ENCODE results near the gene OR7A17. TPM values are rescaled to one million over a fixed set of nuclear protein-coding genes. Genes with fewer than 3 reads are reported as not detected.

The OR7A17 gene
- total and polyA plus RNA-seq, 12 donors = not detected

- intact Hi-C loops (cut with DNase I) = loop anchor here in 1 of 2 donors (10.0 kb wide), 1 partner anchor 273 kb away; no protein-coding TSS in a partner anchor
- 48 to 55% (median 53%) methylated on average over 4 of the region's 4 CpGs for WGBS, 4 donors
- H3K4me1 ChIP-seq (replicated peaks in 1 of 2) = no peaks in the 10 kb centered on the region
- peak; percentile 50 to 83 (median 62) for TF ChIP-seq CTCF (IDR thresholded peaks at IDR 0.05)
- no peak for TF ChIP-seq POLR2A (IDR thresholded peaks at IDR 0.05)
- no peak for DNase-seq
- no peak overlapping the region for H3K27ac ChIP-seq
- no peak overlapping the region for H3K4me3 ChIP-seq
- no peaks in the 10 kb centered on the region for H3K36me3 ChIP-seq (replicated peaks in 1 of 2)
- no peaks in the 10 kb centered on the region for H3K9me3 ChIP-seq (replicated peaks in 1 of 3)
- H3K27me3 ChIP-seq = peaks cover 4% of the 10 kb centered on the region
Observed at GRCh38 chr19:14871619-14872230, 14.2 kb downstream of the OR7A17 start.

DNA sequence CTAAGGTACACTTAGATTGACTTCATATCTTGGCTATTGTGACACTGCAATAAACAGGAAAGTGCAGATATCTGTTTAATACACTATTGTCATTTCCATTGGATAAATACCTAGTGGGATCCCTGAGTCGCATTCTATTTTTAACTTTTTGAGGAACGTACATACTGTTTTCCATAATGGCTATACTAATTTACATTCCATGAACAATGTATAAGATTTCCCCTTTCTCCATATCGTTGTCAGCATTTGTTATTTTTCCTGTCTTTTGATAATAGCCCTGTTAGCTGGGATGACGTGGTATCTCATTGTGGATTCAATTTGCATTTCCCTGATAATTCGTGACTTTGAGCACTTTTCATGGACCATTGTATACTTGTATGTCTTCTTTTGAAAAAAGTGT lies 17.4 kb downstream of the OR7A17 start:
- no peak overlapping the region for H3K27ac ChIP-seq
- TF ChIP-seq POLR2A (IDR thresholded peaks at IDR 0.05) = no peak
- TF ChIP-seq CTCF (IDR thresholded peaks at IDR 0.05) = no peak
- no peak for DNase-seq
- intact Hi-C loops (cut with DNase I) = no loop called here
- H3K27me3 ChIP-seq = peaks cover 4% of the 10 kb centered on the region
- 76 to 82% (median 78%) methylated on average over 5 of the region's 5 CpGs for WGBS, 4 donors
- H3K4me1 ChIP-seq (replicated peaks in 1 of 2) = no peaks in the 10 kb centered on the region
- no peaks in the 10 kb centered on the region for H3K36me3 ChIP-seq (replicated peaks in 1 of 2)
- no peaks in the 10 kb centered on the region for H3K9me3 ChIP-seq (replicated peaks in 1 of 3)
- no peak overlapping the region for H3K4me3 ChIP-seq

DNA sequence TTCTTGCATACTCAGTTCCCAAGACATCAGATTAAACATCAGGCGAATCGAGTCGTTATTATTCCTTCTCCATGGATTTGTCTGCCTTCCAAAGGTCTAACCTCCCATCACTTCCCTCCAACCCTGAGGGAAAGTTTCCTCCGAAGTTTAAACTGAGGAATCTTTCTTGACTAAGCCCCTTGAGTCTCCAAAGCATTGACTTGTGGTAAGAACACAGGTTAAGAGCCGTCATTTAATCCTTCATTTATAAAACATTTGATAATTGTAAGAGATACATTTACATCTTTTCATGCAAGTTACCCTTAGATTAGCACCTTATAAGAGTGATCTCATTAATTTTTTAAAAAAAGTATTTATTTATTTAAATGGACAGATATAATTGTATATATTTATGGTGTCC lies 37.1 kb downstream of the OR7A17 start, which contains the start of gene OR7A10:
Gene OR7A10, minus strand, starts transcription at position 101 of the 400 bp plus-strand sequence. CDS start 7,045 bp downstream, outside the sequence.
- Histone ChIP-seq H3K9me3 (replicated peaks in 1 of 3) (no peaks in the 10 kb centered on the region), H3K36me3 (replicated peaks in 1 of 2) (no peaks in the 10 kb centered on the region), H3K27ac (no peak within 1 kb of the TSS), H3K4me1 (replicated peaks in 1 of 2) (peaks cover 0 to 7% of the 10 kb centered on the region in 2 donors), H3K4me3 (no peak within 1 kb of the TSS), H3K27me3 (no peaks in the 10 kb centered on the region)
- intact Hi-C loops (cut with DNase I) = no loop called here
- DNase-seq = no peak
- 83 to 88% (median 86%) methylated on average over 5 of the region's 5 CpGs for WGBS, 4 donors
- TF ChIP-seq CTCF (IDR thresholded peaks at IDR 0.05) (no peak), POLR2A (IDR thresholded peaks at IDR 0.05) (no peak)

- Histone ChIP-seq H3K27me3 (no peaks in the 10 kb centered on the region), H3K4me1 (replicated peaks in 1 of 2) (peaks cover 0 to 7% of the 10 kb centered on the region in 2 donors), H3K9me3 (replicated peaks in 1 of 3) (no peaks in the 10 kb centered on the region), H3K27ac (no peak overlapping the region), H3K36me3 (replicated peaks in 1 of 2) (no peaks in the 10 kb centered on the region), H3K4me3 (no peak overlapping the region)
- TF ChIP-seq POLR2A (IDR thresholded peaks at IDR 0.05) = no peak
- no peak for DNase-seq
- intact Hi-C loops (cut with DNase I) = no loop called here
- WGBS, 4 donors = 64 to 73% (median 69%) methylated on average over 6 of the region's 6 CpGs
Observed at GRCh38 chr19:14843578-14843977, 42.4 kb downstream of the OR7A17 start.

GRCh38 chr19:14843169-14843568 lies 42.8 kb downstream of the OR7A17 start:
- Histone ChIP-seq H3K4me3 (no peak overlapping the region), H3K27me3 (no peaks in the 10 kb centered on the region), H3K4me1 (replicated peaks in 1 of 2) (peaks cover 0 to 7% of the 10 kb centered on the region in 2 donors), H3K9me3 (replicated peaks in 1 of 3) (no peaks in the 10 kb centered on the region), H3K27ac (no peak overlapping the region), H3K36me3 (replicated peaks in 1 of 2) (no peaks in the 10 kb centered on the region)
- TF ChIP-seq CTCF (IDR thresholded peaks at IDR 0.05) = no peak
- no peak for TF ChIP-seq POLR2A (IDR thresholded peaks at IDR 0.05)
- intact Hi-C loops (cut with DNase I) = no loop called here
- DNase-seq = no peak
- WGBS, 4 donors = 75 to 82% (median 78%) methylated on average over 2 of the region's 2 CpGs

Measured in adrenal gland (tissue), 12 donors.